Right atrium auricular region (tissue), 2 donors: ENCODE results near the gene PEPD. TPM values are rescaled to one million over a fixed set of nuclear protein-coding genes. Genes with fewer than 3 reads are reported as not detected.

Source experiments
- DNase-seq: peaks from one replicate; pipeline ENCODE4 v3.0.0-alpha.2; 2019; ENCODE audit warnings: low spot score
- H3K27ac ChIP-seq, 2 donors: fragments of 200-600 bp; sonication (generic); 1 replicate in 1 of 2; 2 replicates in 1 of 2; pipeline ENCODE4 v1.5.1; 2016 to 2019
- H3K27me3 ChIP-seq, 2 donors: fragments of 200-600 bp; sonication (generic); one replicate each; pipeline versions ENCODE4 v1.5.1 to v1.6.0; 2017 to 2019
- H3K36me3 ChIP-seq: fragments of 200-600 bp; sonication (generic); one replicate; pipeline ENCODE4 v1.5.1; 2016
- H3K4me1 ChIP-seq, 2 donors: fragments of 200-600 bp; sonication (generic); one replicate each; pipeline versions ENCODE4 v1.5.1 to v1.6.0; 2017 to 2019
- H3K4me3 ChIP-seq, 2 donors: fragments of 200-600 bp; sonication (generic); 1 replicate in 1 of 2; 2 replicates in 1 of 2; pipeline ENCODE4 v1.5.1; 2017 to 2019; ENCODE audit warnings: mild to moderate bottlenecking in 1 of 2, moderate library complexity in 1 of 2
- H3K9me3 ChIP-seq, 2 donors: fragments of 200-600 bp; sonication (generic); one replicate each; pipeline ENCODE4 v1.5.1; 2019
- total RNA-seq, 2 donors: library from RNA; depleted of rRNA; stranded (reverse); fragments of >200 nt; gene quantifications; one replicate each; pipeline ENCODE4 v1.1.0, GENCODE V29; 2016
- TF ChIP-seq, protein P1 (sequence below), 2 donors: fragments of 200-600 bp; sonication (generic); IDR thresholded peaks; one replicate each; pipeline ENCODE4 v1.5.1; 2019; ENCODE audit warnings: antibody characterized with exemption in 2 of 2

The PEPD gene
- total RNA-seq, 2 donors from 2014 or later: 27.1 to 38.9 TPM

- TF ChIP-seq, protein P1, sequence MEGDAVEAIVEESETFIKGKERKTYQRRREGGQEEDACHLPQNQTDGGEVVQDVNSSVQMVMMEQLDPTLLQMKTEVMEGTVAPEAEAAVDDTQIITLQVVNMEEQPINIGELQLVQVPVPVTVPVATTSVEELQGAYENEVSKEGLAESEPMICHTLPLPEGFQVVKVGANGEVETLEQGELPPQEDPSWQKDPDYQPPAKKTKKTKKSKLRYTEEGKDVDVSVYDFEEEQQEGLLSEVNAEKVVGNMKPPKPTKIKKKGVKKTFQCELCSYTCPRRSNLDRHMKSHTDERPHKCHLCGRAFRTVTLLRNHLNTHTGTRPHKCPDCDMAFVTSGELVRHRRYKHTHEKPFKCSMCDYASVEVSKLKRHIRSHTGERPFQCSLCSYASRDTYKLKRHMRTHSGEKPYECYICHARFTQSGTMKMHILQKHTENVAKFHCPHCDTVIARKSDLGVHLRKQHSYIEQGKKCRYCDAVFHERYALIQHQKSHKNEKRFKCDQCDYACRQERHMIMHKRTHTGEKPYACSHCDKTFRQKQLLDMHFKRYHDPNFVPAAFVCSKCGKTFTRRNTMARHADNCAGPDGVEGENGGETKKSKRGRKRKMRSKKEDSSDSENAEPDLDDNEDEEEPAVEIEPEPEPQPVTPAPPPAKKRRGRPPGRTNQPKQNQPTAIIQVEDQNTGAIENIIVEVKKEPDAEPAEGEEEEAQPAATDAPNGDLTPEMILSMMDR (IDR thresholded peaks at IDR 0.05): no peak
- DNase-seq: no peak
- no peak overlapping the region for H3K27ac ChIP-seq
- H3K4me1 ChIP-seq: no peaks in the 10 kb centered on the region
- H3K9me3 ChIP-seq: no peaks in the 10 kb centered on the region
- H3K4me3 ChIP-seq: no peak overlapping the region
- peaks cover 0 to 5% of the 10 kb centered on the region in 2 donors for H3K27me3 ChIP-seq
- no peaks in the 10 kb centered on the region for H3K36me3 ChIP-seq
Measured at GRCh38 chr19:33545217-33545981, 23.8 kb upstream of the PEPD start.

- Histone ChIP-seq H3K9me3 (no peaks in the 10 kb centered on the region), H3K36me3 (no peaks in the 10 kb centered on the region), H3K27ac (no peak overlapping the region), H3K27me3 (no peaks in the 10 kb centered on the region), H3K4me3 (no peak overlapping the region), H3K4me1 (no peaks in the 10 kb centered on the region)
- TF ChIP-seq, protein P1 (IDR thresholded peaks at IDR 0.05): no peak
- no peak for DNase-seq
Measured at GRCh38 chr19:33535226-33535625, 13.6 kb upstream of the PEPD start.

DNA sequence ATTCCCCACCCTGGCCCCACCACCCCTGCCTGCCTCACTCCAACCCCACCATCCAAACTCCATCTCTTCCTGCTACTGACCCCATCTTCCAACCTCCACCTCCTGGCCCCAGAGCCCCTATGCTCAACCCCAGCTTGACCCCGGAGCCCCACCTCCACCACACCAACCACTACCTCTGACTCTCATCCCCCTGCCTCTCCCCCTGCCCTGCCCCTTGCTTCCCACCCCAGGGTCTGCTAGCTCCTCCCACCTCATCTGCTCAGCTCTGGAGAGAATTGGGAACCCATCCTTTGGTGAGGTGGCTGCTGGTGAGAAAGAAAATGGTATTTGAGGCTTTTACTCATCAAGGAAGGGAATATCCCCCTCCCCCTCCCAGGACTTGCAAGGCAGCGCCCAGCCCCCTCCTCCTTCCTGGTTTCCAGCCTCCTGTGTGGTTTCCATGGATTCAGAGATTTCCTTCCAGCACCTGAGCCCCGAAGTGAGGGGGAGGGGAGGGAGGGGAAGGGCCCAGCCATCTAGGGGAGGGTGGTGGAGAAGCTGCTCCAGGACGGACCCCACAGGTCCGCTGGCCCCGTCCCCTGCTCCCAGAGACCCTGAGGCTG, 11.4 kb upstream of the PEPD start:
- no peak for DNase-seq
- Histone ChIP-seq H3K27ac (no peak overlapping the region), H3K36me3 (no peaks in the 10 kb centered on the region), H3K27me3 (no peaks in the 10 kb centered on the region), H3K4me1 (no peaks in the 10 kb centered on the region), H3K9me3 (no peaks in the 10 kb centered on the region), H3K4me3 (no peak overlapping the region)
- TF ChIP-seq, protein P1 (IDR thresholded peaks at IDR 0.05): no peak

GRCh38 chr19:33530842-33531241, 9.3 kb upstream of the PEPD start:
- no peak overlapping the region for H3K4me3 ChIP-seq
- no peaks in the 10 kb centered on the region for H3K27me3 ChIP-seq
- TF ChIP-seq, protein P1 (IDR thresholded peaks at IDR 0.05): no peak
- H3K36me3 ChIP-seq: no peaks in the 10 kb centered on the region
- no peaks in the 10 kb centered on the region for H3K9me3 ChIP-seq
- H3K4me1 ChIP-seq: no peaks in the 10 kb centered on the region
- H3K27ac ChIP-seq: no peak overlapping the region
- no peak for DNase-seq

DNA sequence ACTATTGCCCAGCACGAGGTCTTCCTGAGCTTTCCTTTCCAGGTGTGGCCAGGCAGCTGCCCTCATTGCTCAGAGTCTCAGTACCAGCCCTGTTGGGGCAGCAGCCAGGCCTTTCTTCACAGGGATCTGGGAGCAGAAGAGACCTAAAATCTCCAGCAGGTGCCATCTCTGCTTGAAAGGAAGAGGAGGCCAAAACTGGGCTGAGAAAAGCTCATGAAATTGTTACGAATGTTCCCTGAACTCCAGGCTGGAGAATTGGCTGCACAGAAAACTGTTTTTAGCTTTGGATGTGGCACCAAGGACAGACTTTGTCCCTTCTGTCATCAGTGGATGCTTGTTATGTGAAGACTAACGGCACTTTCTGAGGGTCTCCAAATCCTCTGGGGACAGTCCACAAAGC, 8.7 kb upstream of the PEPD start:
- H3K27ac ChIP-seq: no peak overlapping the region
- no peaks in the 10 kb centered on the region for H3K9me3 ChIP-seq
- no peak for DNase-seq
- H3K27me3 ChIP-seq: no peaks in the 10 kb centered on the region
- no peaks in the 10 kb centered on the region for H3K4me1 ChIP-seq
- no peaks in the 10 kb centered on the region for H3K36me3 ChIP-seq
- TF ChIP-seq, protein P1 (IDR thresholded peaks at IDR 0.05): no peak
- H3K4me3 ChIP-seq: no peak overlapping the region
